ENCODE data around the gene KIAA1958.

DNA sequence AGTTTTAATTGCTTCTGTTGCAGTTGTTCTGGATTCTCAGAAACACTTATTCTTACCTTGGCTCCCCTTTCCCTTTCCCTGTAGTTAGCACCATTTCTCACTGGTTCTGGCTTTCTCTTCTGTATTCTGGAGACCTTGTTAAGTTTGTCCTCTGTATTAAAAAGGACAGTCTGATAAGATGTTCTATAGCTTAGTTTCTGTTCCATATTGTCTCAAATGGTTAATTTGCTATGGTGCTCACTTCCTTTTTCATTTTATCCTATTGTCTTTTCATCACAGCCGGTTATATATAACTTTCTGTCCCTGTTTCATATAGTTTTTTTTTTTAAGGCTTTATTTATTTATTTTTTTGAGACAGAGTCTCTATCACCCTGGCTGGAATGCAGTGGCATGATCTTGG is 41.4 kb upstream of the KIAA1958 start:
- TF ChIP-seq, protein P1, sequence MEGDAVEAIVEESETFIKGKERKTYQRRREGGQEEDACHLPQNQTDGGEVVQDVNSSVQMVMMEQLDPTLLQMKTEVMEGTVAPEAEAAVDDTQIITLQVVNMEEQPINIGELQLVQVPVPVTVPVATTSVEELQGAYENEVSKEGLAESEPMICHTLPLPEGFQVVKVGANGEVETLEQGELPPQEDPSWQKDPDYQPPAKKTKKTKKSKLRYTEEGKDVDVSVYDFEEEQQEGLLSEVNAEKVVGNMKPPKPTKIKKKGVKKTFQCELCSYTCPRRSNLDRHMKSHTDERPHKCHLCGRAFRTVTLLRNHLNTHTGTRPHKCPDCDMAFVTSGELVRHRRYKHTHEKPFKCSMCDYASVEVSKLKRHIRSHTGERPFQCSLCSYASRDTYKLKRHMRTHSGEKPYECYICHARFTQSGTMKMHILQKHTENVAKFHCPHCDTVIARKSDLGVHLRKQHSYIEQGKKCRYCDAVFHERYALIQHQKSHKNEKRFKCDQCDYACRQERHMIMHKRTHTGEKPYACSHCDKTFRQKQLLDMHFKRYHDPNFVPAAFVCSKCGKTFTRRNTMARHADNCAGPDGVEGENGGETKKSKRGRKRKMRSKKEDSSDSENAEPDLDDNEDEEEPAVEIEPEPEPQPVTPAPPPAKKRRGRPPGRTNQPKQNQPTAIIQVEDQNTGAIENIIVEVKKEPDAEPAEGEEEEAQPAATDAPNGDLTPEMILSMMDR (IDR thresholded peaks at IDR 0.05): no peak
- TF ChIP-seq POLR2AphosphoS5 (IDR thresholded peaks at IDR 0.05): no peak
- TF ChIP-seq POLR2A (IDR thresholded peaks at IDR 0.05): no peak
